Endothelial cell (in vitro differentiated cells): Measurements from ENCODE around the gene OR2L8. TPM values are rescaled to one million over a fixed set of nuclear protein-coding genes. Genes with fewer than 3 reads are reported as not detected.

Experiments used
- DNase-seq: peaks from one replicate; pipeline ENCODE4 v3.0.0; 2021; ENCODE audit warnings: low spot score
- H3K27ac Mint-ChIP-seq: one replicate; pipeline ENCODE4 v1.8.0; 2021; ENCODE audit warnings: mixed read lengths, inconsistent platforms; ENCODE audit not compliant: unreplicated experiment
- H3K27me3 Mint-ChIP-seq: one replicate; pipeline ENCODE4 v1.8.0; 2021; ENCODE audit warnings: mild to moderate bottlenecking, moderate library complexity, mixed read lengths, inconsistent platforms; ENCODE audit not compliant: unreplicated experiment
- H3K36me3 Mint-ChIP-seq: one replicate; pipeline ENCODE4 v1.8.0; 2021; ENCODE audit warnings: mild to moderate bottlenecking, low read depth, mixed read lengths, inconsistent platforms; ENCODE audit not compliant: unreplicated experiment
- H3K4me1 Mint-ChIP-seq: one replicate; pipeline ENCODE4 v1.8.0; 2021; ENCODE audit warnings: mild to moderate bottlenecking, mixed read lengths, inconsistent platforms; ENCODE audit not compliant: unreplicated experiment
- H3K4me3 Mint-ChIP-seq: one replicate; pipeline ENCODE4 v1.8.0; 2021; ENCODE audit warnings: mild to moderate bottlenecking, mixed read lengths, inconsistent platforms; ENCODE audit not compliant: unreplicated experiment
- H3K9me3 Mint-ChIP-seq: one replicate; pipeline ENCODE4 v1.8.0; 2021; ENCODE audit warnings: mixed read lengths, inconsistent platforms; ENCODE audit not compliant: unreplicated experiment
- total RNA-seq: library from RNA; stranded (reverse); fragmentation: NEBNext Ultra II Directional; extraction: Animal tissue kit (Norgen Biotek cat#: 25700); gene quantifications from one replicate; pipeline ENCODE4 v1.2.1, GENCODE V29; 2021; ENCODE audit not compliant: unreplicated experiment
- TF ChIP-seq, protein P1 (sequence below): fragments of 200-600 bp; sonication (generic); IDR thresholded peaks from one replicate; pipeline ENCODE4 v1.5.0; 2021; ENCODE audit warnings: antibody characterized with exemption; ENCODE audit not compliant: unreplicated experiment

OR2L8 gene
- total RNA-seq, 1 donor from 2014 or later: not detected

GRCh38 chr1:247906504-247907047 is 42.1 kb upstream of the OR2L8 start:
- DNase-seq: no peak
- H3K36me3 Mint-ChIP-seq: peaks cover 3% of the 10 kb centered on the region
- H3K27ac Mint-ChIP-seq: no peak overlapping the region

DNA sequence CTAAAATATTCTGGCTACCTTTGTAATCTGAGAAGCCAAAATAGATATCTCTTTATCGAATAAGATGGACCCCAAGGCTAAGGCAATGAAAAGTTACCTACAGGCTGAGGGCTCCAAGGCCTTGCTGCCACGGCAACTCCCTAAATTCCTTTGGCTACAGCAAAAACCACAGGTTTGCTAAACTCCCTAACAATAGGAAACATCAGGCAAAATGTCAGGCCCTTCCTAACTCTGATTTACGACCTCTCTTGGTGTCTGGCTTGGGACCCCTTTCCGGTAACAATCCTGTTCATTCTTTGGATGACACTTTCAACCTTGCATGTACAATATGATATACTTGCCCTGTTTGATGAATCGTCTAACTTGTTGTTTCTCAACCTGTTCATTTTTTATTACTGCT is 39.9 kb upstream of the OR2L8 start:
- Mint-ChIP-seq H3K27me3 (no peaks in the 10 kb centered on the region), H3K27ac (no peak overlapping the region), H3K9me3 (peaks cover 16% of the 10 kb centered on the region), H3K36me3 (peaks cover 3% of the 10 kb centered on the region), H3K4me1 (no peaks in the 10 kb centered on the region), H3K4me3 (no peak overlapping the region)
- DNase-seq: no peak
- TF ChIP-seq, protein P1, sequence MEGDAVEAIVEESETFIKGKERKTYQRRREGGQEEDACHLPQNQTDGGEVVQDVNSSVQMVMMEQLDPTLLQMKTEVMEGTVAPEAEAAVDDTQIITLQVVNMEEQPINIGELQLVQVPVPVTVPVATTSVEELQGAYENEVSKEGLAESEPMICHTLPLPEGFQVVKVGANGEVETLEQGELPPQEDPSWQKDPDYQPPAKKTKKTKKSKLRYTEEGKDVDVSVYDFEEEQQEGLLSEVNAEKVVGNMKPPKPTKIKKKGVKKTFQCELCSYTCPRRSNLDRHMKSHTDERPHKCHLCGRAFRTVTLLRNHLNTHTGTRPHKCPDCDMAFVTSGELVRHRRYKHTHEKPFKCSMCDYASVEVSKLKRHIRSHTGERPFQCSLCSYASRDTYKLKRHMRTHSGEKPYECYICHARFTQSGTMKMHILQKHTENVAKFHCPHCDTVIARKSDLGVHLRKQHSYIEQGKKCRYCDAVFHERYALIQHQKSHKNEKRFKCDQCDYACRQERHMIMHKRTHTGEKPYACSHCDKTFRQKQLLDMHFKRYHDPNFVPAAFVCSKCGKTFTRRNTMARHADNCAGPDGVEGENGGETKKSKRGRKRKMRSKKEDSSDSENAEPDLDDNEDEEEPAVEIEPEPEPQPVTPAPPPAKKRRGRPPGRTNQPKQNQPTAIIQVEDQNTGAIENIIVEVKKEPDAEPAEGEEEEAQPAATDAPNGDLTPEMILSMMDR: no peak

More at GRCh38 chr1:247906504-247907047, 42.1 kb upstream of the OR2L8 start:
- H3K4me3 Mint-ChIP-seq: no peak overlapping the region
- peaks cover 19% of the 10 kb centered on the region for H3K9me3 Mint-ChIP-seq
- TF ChIP-seq, protein P1: no peak
- no peaks in the 10 kb centered on the region for H3K4me1 Mint-ChIP-seq
- H3K27me3 Mint-ChIP-seq: no peaks in the 10 kb centered on the region

DNA sequence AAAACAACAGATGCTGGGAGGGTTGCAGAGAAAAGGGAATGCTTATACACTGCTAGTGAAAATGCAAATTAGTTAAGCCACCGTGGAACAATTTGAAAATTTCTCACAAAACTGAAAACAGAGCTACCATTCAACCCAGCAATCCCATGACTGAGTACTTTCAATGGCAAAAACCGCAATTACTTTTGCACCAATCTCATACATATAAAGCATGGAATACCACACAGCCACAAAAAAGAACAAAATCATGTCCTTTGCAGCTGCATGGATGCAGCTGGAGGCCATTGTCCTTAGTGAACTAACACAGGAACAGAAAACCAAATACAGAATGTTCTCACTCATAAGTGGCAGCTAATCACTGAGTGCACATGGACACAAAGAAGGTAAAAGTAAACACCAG is 34.9 kb upstream of the OR2L8 start:
- no peak for DNase-seq
- Mint-ChIP-seq H3K27me3 (no peaks in the 10 kb centered on the region), H3K9me3 (no peaks in the 10 kb centered on the region), H3K4me1 (no peaks in the 10 kb centered on the region), H3K36me3 (no peaks in the 10 kb centered on the region), H3K27ac (no peak overlapping the region), H3K4me3 (no peak overlapping the region)
- TF ChIP-seq, protein P1: no peak

- no peak for DNase-seq
- Mint-ChIP-seq H3K4me1 (no peaks in the 10 kb centered on the region), H3K9me3 (no peaks in the 10 kb centered on the region), H3K36me3 (no peaks in the 10 kb centered on the region), H3K4me3 (no peak overlapping the region), H3K27ac (no peak overlapping the region), H3K27me3 (no peaks in the 10 kb centered on the region)
- TF ChIP-seq, protein P1: no peak
Observed at GRCh38 chr1:247914941-247915662, 33.6 kb upstream of the OR2L8 start.

DNA sequence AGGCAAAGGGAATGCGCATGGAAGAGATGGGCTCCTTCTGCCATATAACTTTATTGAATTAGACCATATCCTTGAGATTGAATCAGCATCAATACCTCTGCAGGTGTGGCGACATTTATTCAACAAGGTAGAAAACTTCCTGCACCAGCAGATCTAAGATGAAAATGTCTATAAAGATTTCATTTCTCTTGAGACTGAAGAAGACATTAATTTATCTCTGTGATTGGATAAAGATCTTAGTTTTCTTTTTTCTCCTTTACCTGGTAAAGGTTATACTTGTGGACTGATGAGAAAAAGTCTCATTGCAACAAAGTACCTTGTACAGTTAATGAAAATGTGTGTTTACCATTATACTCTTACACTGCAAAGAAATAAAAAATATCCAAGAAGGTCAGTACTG is 28.7 kb upstream of the OR2L8 start, which contains the start of gene OR2T8:
TSS of gene OR2T8 (plus strand) at position 301 of the 400 bp plus-strand sequence. CDS start 766 bp downstream, outside the sequence.
- H3K27me3 Mint-ChIP-seq: no peaks in the 10 kb centered on the region
- no peak for DNase-seq
- no peak within 1 kb of the TSS for H3K4me3 Mint-ChIP-seq
- peaks cover 5% of the 10 kb centered on the region for H3K9me3 Mint-ChIP-seq
- TF ChIP-seq, protein P1: no peak
- no peaks in the 10 kb centered on the region for H3K36me3 Mint-ChIP-seq
- H3K27ac Mint-ChIP-seq: no peak within 1 kb of the TSS
- no peaks in the 10 kb centered on the region for H3K4me1 Mint-ChIP-seq
